GM18868 (cell line): ENCODE measurements around the gene CRABP2.

Source experiments
- ATAC-seq: cut with Tn5 transposase; IDR thresholded peaks from one replicate; pipeline ENCODE4 v1.9.1; 2021; ENCODE audit warnings: mild to moderate bottlenecking, moderate library complexity; ENCODE audit not compliant: unreplicated experiment

The CRABP2 gene

DNA sequence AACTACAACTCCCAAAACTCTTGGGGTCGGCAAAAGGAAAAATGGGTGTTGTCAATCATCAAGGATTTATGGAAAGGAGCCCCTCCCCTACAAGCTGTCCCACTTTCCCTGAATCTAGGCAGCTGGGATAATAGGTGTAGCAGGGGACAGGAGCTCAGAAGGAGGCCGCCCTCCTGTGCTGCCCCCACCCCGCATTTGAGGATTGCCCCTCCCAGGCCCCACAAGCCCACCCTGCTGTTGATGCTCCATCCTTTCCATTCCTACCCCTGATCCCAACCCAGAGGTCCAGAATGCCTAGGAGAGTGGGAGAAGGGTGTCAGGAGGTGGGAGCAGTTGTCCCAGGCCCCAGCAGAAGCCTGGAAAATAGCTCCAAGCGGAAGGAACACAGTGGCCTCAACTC, 37.4 kb upstream of the CRABP2 start:
- ATAC-seq = no peak

- no peak for ATAC-seq
Observed at GRCh38 chr1:156742017-156742416, 36.6 kb upstream of the CRABP2 start.

DNA sequence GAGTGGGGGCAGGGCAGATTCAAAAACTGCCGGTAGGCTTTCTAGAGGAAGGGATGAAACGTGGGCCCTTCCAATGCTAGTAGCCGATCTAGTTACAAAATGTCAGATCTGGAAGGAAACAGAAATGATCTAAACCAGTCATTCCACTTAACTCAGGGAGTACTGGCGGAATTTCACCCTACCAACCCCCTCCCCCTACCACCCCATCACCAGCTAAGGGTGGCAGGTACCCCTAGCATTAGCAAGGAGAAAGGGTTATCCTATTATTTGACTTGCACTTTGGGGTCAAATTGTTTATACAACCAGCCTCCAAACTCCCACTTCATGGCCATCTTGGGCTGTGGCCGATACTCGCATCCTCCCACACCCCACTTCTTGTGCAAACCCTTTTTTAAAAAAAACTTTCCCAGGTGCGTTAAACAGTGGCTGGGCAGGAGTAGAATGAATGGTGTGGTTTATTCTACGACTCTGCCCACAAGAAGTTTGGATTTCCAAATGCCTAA, 36.1 kb upstream of the CRABP2 start:
- ATAC-seq = no peak

DNA sequence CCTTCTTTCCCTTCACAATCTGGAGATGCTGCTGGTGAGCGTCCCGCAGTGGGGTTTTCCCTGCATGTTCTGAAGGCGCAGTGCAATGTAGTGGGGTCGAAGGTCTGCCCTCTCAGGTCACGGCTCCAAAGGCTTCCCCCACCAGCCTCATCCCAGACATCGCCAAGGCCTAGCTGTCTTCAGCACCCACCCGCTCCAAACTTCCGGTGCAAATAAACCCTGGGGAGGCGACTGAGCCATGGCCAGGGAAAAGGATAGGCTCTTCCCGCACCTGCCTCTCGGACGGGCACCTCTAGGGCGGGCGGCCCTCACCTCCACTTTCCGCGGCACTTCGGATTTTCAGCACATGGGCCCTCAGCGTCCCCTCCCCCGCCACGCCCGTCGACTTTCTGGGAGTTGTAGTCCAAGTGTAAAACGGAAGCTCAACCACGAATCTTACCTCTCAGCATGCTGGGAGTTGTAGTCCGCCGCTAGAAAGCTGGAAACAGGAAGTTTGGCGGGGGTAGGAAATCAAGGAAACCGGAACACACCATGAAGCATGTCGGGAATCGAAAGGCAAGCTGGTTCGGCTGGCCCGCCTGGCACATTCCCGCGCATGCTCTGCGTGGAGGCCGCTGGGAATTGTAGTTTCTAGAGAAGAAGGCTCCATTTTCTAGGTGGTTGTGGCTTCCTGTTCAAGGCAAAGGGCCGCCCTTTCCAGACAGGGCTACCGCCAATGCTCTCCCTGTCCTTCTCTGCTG, 35.5 kb upstream of the CRABP2 start, which contains the start of gene MRPL24:
Gene MRPL24, minus strand, starts transcription at position 348 of the 740 bp plus-strand sequence. CDS start 2,384 bp downstream, outside the sequence.
- peak; percentile 85 for ATAC-seq

- no peak for ATAC-seq
Observed at GRCh38 chr1:156740237-156740740, 34.9 kb upstream of the CRABP2 start.

DNA sequence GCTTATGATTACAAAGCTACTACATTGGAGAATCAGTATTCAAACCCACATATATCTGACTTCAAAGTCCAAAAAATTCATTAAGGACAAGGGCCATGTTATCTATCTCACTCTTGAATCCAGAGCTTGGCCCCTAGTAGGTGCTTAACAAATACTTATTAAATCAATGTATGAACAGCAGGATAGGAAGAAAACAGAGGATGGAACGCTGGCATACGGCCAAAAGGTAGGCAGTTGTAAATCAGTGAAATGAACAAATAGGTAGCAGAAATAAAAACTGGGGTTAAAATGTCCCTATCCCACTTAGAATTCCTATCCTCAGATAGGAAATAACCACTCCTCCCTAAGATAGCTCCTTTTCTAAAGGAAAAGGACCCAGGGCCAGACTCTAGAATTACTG, 33.5 kb upstream of the CRABP2 start:
- no peak for ATAC-seq

DNA sequence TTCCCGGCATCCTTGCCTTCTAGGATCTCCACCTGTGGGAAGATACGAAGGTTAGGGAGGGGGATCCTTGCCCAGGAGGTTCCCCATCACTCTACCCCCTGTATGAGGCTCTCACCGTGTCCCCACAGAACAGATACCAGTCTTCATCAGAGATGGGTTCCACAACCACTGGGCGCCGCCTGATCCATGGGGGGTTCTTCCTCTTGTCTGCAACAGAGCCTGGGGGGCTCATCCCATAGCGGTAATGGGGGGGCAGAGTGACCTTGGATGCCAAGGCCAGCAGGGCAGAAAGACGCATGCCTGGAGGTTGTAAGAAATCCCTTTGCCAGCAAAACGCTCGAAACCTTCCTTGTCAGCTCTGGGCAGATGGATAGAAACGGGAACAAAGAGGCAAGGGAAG, 33.0 kb upstream of the CRABP2 start:
- no peak for ATAC-seq

GRCh38 chr1:156733989-156734584, 28.7 kb upstream of the CRABP2 start:
- ATAC-seq = no peak

GRCh38 chr1:156728599-156729462, 23.4 kb upstream of the CRABP2 start, which contains the start of gene ISG20L2:
ISG20L2 (minus strand) TSS chr1:156728766; CDS start chr1:156727652, 1,114 bp downstream.
- peak; percentile 88 for ATAC-seq

- peak; percentile 56 for ATAC-seq
Observed at GRCh38 chr1:156727926-156728598, 22.7 kb upstream of the CRABP2 start, which contains the start of gene METTL25B. METTL25B (plus strand) TSS chr1:156728469; CDS start chr1:156729105, 636 bp downstream.

GRCh38 chr1:156727492-156727891, 22.1 kb upstream of the CRABP2 start:
- no peak for ATAC-seq

- no peak for ATAC-seq
Observed at GRCh38 chr1:156726549-156727226, 21.3 kb upstream of the CRABP2 start.

DNA sequence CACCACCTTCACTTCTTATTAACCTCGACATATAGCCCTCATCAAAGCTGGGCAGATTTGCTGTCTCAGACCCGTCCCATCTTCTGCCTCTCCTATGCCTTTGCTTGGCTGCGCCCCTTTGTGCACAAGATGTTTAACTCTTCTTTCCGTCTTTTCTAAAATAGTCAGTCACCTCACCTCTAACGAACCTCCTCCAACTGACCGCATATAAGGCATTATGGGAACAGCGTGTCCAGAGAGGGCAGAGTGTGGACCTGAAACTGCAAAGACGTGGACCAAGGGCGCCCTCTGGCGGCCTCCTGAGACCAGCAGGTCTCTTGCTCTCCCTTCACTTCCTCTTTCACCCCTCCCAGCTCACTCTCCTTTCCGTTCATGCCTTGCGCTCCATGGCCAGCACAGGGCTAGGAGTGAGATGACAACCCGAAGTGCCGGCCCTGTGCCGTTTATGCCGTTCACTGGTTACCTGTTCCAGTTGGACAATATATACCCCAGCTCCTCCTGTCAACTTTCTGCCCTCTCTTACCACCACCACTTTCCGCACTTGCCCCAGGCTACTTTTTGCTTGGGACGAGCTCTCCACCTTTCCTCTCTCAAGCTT, 20.4 kb upstream of the CRABP2 start:
- peak; percentile 39 for ATAC-seq

- no peak for ATAC-seq
Observed at GRCh38 chr1:156721535-156721934, 16.2 kb upstream of the CRABP2 start.

GRCh38 chr1:156721131-156721530, 15.7 kb upstream of the CRABP2 start:
- no peak for ATAC-seq

GRCh38 chr1:156717351-156717750, 12.0 kb upstream of the CRABP2 start:
- no peak for ATAC-seq

DNA sequence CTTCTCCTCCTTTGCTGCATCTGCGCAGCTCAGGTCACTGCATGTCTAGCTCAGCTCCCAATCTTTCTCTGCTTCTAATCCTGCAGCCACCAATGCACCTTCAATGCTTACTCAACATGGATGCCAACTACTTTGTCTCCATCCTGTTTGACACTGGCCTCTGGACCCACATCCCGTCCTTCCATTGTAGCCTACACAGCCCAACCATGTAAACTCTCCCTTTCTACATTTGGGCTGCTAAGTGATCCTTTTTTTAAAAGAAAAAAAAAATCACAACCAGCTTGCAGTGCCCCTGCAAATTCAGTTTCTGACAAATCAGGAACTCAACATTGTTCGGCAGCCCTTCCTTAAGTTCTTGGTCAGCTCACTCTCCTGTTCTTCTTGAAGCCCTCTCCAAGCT, 9.4 kb upstream of the CRABP2 start:
- ATAC-seq = no peak

- ATAC-seq = no peak
Observed at GRCh38 chr1:156712626-156713025, 7.2 kb upstream of the CRABP2 start.

- ATAC-seq = no peak
Observed at GRCh38 chr1:156711011-156711817, 5.8 kb upstream of the CRABP2 start.
